ENCODE data around the gene GBF1.
"Not testable (repeated sequence)": the region's sequence is repeated elsewhere in the genome, so short reads cannot be mapped to it uniquely, and the experiment has no call there.

The GBF1 gene

GRCh38 chr10:102299873-102300272, 54.5 kb downstream of the GBF1 start:
- TF ChIP-seq CTCF (IDR thresholded peaks at IDR 0.05; ENCODE audit: low read depth, low read length): no peak
- peak; percentile 51 to 84 for DNase-seq (ENCODE audit: low read depth in 2 of 2)
- H3K4me3 ChIP-seq (replicated peaks in 1 of 2; ENCODE audit: low read depth in 2 of 2, low read length in 2 of 2): peak overlapping the region in 1 of 2 donors; percentile 3

DNA sequence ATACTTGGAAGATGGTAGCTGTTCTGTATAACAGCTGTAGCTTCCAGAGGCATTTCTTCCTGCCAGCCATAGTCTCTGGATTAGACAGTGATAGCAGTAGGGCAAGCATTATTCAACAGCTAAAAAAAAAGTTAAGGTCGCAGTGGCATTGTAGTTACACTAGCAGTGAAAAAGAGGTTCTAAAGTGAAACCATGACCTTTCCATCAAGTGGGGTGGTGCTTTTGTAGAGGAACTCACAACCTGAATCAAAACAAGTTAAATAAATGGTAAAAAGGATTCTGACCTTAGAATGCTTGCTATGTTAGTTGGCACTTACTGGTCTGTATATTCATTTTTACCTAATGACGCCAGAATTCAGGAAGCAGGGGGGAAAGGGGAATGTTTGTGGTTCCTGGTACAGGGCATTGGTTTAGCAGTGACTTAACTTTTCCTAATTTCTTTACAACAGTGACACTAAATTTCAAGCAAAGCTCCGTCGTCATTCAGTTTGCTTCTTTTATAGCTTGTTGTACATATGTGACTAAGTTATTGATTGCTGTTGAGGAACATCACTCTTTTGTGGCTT, 55.0 kb downstream of the GBF1 start:
- DNase-seq (ENCODE audit: low read depth in 2 of 2): peak; percentile 67 to 84
- H3K4me3 ChIP-seq (replicated peaks in 1 of 2; ENCODE audit: low read depth in 2 of 2, low read length in 2 of 2): peak overlapping the region in 1 of 2 donors; percentile 3
- no peak for TF ChIP-seq CTCF (IDR thresholded peaks at IDR 0.05; ENCODE audit: low read depth, low read length)

GRCh38 chr10:102300912-102301311, 55.6 kb downstream of the GBF1 start:
- not testable (repeated sequence) for DNase-seq (ENCODE audit: low read depth in 2 of 2); H3K4me3 ChIP-seq (replicated peaks in 1 of 2; ENCODE audit: low read depth in 2 of 2, low read length in 2 of 2)

DNA sequence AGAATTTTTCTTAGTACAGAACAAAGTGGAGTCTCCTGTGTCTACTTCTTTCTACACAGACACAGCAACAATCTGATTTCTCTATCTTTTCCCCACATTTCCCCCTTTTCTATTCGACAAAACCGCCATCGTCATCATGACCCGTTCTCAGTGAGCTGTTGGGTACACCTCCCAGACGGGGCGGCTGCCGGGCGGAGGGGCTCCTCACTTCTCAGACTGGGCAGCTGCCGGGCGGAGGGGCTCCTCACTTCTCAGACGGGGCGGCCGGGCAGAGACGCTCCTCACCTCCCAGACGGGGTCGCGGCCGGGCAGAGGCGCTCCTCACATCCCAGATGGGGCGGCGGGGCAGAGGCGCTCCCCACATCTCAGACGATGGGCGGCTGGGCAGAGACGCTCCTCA, 56.0 kb downstream of the GBF1 start:
- DNase-seq (ENCODE audit: low read depth in 2 of 2); H3K4me3 ChIP-seq (replicated peaks in 1 of 2; ENCODE audit: low read depth in 2 of 2, low read length in 2 of 2): not testable (repeated sequence)

- peak; percentile 53 to 90 for DNase-seq (ENCODE audit: low read depth in 2 of 2)
- H3K4me3 ChIP-seq (replicated peaks in 1 of 2; ENCODE audit: low read depth in 2 of 2, low read length in 2 of 2): no peak overlapping the region
- no peak for TF ChIP-seq CTCF (IDR thresholded peaks at IDR 0.05; ENCODE audit: low read depth, low read length)
Observed at GRCh38 chr10:102302611-102303010, 57.3 kb downstream of the GBF1 start.

DNA sequence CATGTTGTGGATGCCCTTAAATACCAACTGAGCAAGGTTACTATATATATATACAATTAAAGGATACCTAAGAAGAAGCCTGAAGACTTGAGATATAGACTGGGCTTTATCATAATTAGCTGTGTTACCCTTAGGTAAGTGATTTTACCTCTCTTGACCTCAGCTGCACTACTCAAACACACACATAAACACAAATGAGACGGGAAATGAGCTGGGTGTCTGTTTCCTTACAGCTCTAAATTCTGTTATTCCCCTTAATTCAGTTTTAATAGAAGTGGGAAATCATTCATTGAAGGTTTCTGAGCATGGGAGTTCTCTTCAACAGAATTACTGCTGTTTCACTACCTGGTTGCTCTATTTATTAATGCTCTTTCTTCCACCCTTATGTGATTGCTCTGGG, 60.7 kb downstream of the GBF1 start:
- TF ChIP-seq CTCF (IDR thresholded peaks at IDR 0.05; ENCODE audit: low read depth, low read length): no peak
- DNase-seq (ENCODE audit: low read depth in 2 of 2): no peak
- no peak overlapping the region for H3K4me3 ChIP-seq (replicated peaks in 1 of 2; ENCODE audit: low read depth in 2 of 2, low read length in 2 of 2)

DNA sequence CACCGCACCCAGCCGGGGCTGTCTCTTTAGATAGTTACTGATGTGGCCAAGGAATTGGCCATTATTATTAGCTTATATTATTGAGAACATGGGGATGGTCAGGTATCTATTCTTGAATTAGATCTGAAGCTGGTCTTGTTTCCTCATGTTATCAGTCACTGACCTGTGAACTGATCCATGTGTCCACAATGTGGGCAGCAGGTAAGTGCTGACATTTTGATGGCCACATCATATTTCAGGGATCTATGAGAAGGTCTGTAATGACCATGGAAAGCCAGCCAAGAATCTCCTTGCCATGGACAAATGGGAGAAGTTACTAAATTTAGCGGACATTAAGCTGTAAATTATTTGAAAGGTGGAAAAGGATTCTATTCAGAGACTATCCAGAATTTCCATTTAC, 61.4 kb downstream of the GBF1 start:
- DNase-seq (ENCODE audit: low read depth in 2 of 2): no peak
- TF ChIP-seq CTCF (IDR thresholded peaks at IDR 0.05; ENCODE audit: low read depth, low read length): no peak

GRCh38 chr10:102308318-102308717, 63.0 kb downstream of the GBF1 start:
- not testable (repeated sequence) for H3K4me3 ChIP-seq (replicated peaks in 1 of 2; ENCODE audit: low read depth in 2 of 2, low read length in 2 of 2); DNase-seq (ENCODE audit: low read depth in 2 of 2)

More for the DNA sequence above, 61.4 kb downstream of the GBF1 start:
- H3K4me3 ChIP-seq (replicated peaks in 1 of 2; ENCODE audit: low read depth in 2 of 2, low read length in 2 of 2): no peak overlapping the region
